ENCODE data around the gene PCCA. TPM values are rescaled to one million over a fixed set of nuclear protein-coding genes. Genes with fewer than 3 reads are reported as not detected.

PCCA gene
- total RNA-seq, 2 donors from 2014 or later: 52.7 to 66.4 TPM

DNA sequence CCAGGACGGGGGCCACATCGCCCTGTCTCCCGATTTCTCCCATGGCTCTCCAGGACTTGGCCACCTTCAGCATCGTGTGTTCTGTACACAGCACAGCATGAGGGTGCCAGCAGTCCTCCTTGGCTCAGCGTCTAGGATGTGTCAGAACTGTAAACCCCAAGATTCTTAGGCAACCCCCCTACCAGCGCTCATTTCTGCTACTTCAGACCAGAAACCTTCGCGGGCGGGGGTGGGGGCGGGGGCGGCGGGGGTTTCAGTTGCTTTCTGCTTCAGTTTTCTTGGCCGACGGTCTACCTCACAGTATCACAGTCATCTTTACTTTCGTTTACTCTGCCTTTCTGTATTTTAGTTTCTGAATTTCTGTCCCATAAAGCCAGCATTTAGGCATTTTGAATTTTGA, 417.3 kb downstream of the PCCA start:
- H3K27me3 ChIP-seq (replicated peaks; ENCODE audit: insufficient read depth): no peaks in the 10 kb centered on the region
- no peak for DNase-seq (ENCODE audit: low spot score)
- H3K27ac ChIP-seq: no peak overlapping the region
- TF ChIP-seq POLR2AphosphoS5 (IDR thresholded peaks at IDR 0.05) (no peak), POLR2A (IDR thresholded peaks at IDR 0.05) (no peak)
- TF ChIP-seq, protein P1, sequence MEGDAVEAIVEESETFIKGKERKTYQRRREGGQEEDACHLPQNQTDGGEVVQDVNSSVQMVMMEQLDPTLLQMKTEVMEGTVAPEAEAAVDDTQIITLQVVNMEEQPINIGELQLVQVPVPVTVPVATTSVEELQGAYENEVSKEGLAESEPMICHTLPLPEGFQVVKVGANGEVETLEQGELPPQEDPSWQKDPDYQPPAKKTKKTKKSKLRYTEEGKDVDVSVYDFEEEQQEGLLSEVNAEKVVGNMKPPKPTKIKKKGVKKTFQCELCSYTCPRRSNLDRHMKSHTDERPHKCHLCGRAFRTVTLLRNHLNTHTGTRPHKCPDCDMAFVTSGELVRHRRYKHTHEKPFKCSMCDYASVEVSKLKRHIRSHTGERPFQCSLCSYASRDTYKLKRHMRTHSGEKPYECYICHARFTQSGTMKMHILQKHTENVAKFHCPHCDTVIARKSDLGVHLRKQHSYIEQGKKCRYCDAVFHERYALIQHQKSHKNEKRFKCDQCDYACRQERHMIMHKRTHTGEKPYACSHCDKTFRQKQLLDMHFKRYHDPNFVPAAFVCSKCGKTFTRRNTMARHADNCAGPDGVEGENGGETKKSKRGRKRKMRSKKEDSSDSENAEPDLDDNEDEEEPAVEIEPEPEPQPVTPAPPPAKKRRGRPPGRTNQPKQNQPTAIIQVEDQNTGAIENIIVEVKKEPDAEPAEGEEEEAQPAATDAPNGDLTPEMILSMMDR (IDR thresholded peaks at IDR 0.05): no peak
- intact Hi-C loops (cut with DNase I): no loop called here
- H3K4me3 ChIP-seq: no peak overlapping the region
- 51% methylated on average over 15 of the region's 15 CpGs for WGBS
- no peaks in the 10 kb centered on the region for H3K4me1 ChIP-seq (replicated peaks)
- H3K9me3 ChIP-seq: no peaks in the 10 kb centered on the region
- no peaks in the 10 kb centered on the region for H3K36me3 ChIP-seq

DNA sequence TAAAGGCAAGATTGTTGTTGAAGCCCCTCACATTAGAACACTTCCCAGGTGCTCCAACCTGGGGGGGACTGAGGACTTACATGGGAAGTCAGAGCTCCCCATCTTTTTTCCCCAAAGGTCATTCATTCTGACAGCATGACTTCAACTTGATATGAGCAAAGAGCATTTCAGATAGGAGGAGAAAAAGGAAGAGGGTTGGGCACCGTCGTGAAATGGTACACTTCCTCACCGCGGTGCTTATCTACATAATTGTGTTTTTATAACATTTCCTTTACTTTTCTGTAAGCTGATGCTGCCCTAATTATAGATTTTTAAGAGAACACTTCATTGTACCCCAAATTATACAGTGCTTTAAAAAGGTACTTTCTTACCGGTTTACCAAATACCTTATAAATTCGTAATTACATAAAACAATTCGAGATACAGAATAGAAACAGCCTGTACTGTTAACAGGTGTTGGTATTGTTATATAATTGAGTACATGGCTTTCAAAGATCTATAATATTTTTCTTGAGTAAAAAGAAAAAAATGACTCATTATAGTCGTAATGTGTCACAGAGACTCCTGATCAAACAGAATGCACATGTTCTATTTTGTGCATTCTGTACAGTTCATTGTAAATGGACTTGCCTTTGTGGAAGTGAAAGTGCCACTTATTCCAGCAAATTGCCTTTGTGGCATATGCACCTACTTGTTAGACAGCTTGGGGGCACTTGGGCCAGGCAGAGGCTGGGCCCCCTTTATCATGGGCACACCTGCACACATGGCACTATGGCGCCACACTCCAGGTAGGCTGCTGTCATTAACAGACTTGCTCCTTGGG, 417.9 kb downstream of the PCCA start:
- Histone ChIP-seq H3K9me3 (no peaks in the 10 kb centered on the region), H3K27me3 (replicated peaks; ENCODE audit: insufficient read depth) (no peaks in the 10 kb centered on the region), H3K4me1 (replicated peaks) (no peaks in the 10 kb centered on the region), H3K36me3 (no peaks in the 10 kb centered on the region), H3K4me3 (no peak overlapping the region), H3K27ac (no peak overlapping the region)
- 68% methylated on average over 9 of the region's 9 CpGs for WGBS
- intact Hi-C loops (cut with DNase I): no loop called here
- DNase-seq (ENCODE audit: low spot score): no peak
- TF ChIP-seq POLR2A (IDR thresholded peaks at IDR 0.05) (no peak), POLR2AphosphoS5 (IDR thresholded peaks at IDR 0.05) (no peak)
- TF ChIP-seq, protein P1 (IDR thresholded peaks at IDR 0.05): no peak

DNA sequence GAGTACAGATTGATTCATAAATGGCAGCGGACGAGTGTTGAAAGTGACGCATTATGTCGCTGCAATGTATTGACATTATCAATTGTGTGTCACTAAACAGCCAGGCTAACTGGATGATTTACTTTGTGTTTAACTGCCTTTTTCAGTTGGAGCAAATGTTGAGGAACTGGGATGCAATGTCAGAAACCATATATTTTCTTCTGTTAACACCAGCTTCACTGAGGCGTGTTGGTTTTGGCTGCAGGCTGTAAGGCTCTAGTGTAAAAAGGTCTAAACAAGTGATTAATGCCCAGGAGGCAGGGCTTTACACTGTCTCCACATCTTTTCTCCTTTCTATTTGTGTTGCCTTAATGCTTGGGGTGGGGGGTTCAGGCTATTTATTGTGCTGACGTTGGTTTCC, 419.6 kb downstream of the PCCA start:
- Histone ChIP-seq H3K36me3 (no peaks in the 10 kb centered on the region), H3K27me3 (replicated peaks; ENCODE audit: insufficient read depth) (no peaks in the 10 kb centered on the region), H3K27ac (no peak overlapping the region), H3K4me1 (replicated peaks) (no peaks in the 10 kb centered on the region), H3K9me3 (no peaks in the 10 kb centered on the region), H3K4me3 (no peak overlapping the region)
- no peak for DNase-seq (ENCODE audit: low spot score)
- 92% methylated on average over 6 of the region's 6 CpGs for WGBS
- TF ChIP-seq POLR2AphosphoS5 (IDR thresholded peaks at IDR 0.05) (no peak), POLR2A (IDR thresholded peaks at IDR 0.05) (no peak)
- TF ChIP-seq, protein P1 (IDR thresholded peaks at IDR 0.05): no peak
- intact Hi-C loops (cut with DNase I): no loop called here

DNA sequence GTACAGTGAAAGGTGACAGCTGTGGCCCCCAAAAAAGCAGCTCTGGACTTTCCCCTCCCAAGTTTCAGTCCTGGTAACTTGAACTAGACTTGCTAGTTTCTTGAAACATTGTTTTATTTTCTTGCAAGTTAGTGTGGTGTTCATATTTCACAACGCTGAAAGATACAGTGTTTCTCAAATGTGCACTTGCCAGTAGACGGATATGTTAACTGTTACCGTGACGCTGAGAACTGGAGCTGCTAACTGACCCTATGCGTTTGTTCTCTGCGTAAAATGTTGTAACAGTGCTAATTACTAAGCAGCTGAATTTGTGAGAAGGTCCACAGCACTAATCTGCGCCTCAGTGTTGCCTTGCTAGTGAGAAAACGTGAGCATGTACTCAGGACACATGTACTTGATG, 420.1 kb downstream of the PCCA start:
- Histone ChIP-seq H3K9me3 (no peaks in the 10 kb centered on the region), H3K4me3 (no peak overlapping the region), H3K36me3 (no peaks in the 10 kb centered on the region), H3K4me1 (replicated peaks) (no peaks in the 10 kb centered on the region), H3K27ac (no peak overlapping the region), H3K27me3 (replicated peaks; ENCODE audit: insufficient read depth) (no peaks in the 10 kb centered on the region)
- DNase-seq (ENCODE audit: low spot score): no peak
- intact Hi-C loops (cut with DNase I): no loop called here
- TF ChIP-seq POLR2A (IDR thresholded peaks at IDR 0.05) (no peak), POLR2AphosphoS5 (IDR thresholded peaks at IDR 0.05) (no peak)
- TF ChIP-seq, protein P1 (IDR thresholded peaks at IDR 0.05): no peak
- WGBS: 85% methylated on average over 8 of the region's 8 CpGs

All from prostate gland (tissue), 2 donors.